Pulmonary artery endothelial cell (primary cell): ENCODE measurements around the gene GNG7. TPM values are rescaled to one million over a fixed set of nuclear protein-coding genes. Genes with fewer than 3 reads are reported as not detected.
"Not testable (repeated sequence)": the region's sequence is repeated elsewhere in the genome, so short reads cannot be mapped to it uniquely, and the experiment has no call there.

Experiments used
- DNase-seq: peaks from one replicate; pipeline ENCODE4 v3.0.0-alpha.2; 2011; ENCODE audit warnings: low read depth, low spot score
- total RNA-seq: library from RNA; depleted of rRNA; stranded (reverse); fragments of >200 nt; gene quantifications from 2 replicates; pipeline ENCODE4 v1.2.3, GENCODE V29; 2014

GNG7 gene
- total RNA-seq, 1 donor from 2014 or later, result 0.20 TPM

- DNase-seq, result no peak
These were observed 146.9 kb downstream of the GNG7 start for GRCh38 chr19:2555422-2556220.

GRCh38 chr19:2554856-2555255, 147.6 kb downstream of the GNG7 start:
- no peak for DNase-seq

GRCh38 chr19:2553510-2553909, 149.0 kb downstream of the GNG7 start:
- no peak for DNase-seq

DNA sequence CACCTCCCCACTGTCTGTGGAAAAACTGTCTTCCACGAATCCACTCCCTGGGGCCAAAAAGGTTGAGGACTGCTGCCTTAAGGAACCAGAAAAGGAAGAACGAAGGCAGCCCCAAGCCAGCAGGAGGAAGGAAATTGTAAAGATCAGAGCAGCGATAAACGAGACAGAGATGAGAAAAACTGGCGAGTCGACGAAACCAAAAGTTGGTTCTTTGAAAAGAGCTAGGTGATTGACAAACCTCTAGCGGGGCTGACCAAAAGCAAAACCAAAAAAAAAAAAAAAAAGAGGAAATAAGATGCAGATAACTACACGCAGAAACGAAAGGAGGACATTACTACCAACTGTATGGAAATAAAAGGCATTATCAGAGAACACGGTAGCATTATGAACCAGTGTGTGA, 149.6 kb downstream of the GNG7 start:
- no peak for DNase-seq

DNA sequence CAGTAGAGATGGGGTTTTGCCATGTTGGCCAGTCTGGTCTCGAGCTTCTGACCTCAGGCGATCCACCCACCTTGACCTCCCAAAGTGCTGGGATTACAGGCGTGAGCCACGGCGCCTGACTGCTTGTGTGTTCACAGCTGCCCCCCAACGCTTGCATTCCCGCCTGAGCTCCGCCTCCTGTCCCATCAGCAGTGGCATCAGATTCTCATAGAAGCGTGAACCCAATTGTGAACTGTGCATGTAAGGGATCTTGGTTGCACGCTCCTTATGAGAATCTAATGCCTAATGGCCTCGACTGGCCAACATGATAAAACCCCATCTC, 150.7 kb downstream of the GNG7 start:
- no peak for DNase-seq

DNA sequence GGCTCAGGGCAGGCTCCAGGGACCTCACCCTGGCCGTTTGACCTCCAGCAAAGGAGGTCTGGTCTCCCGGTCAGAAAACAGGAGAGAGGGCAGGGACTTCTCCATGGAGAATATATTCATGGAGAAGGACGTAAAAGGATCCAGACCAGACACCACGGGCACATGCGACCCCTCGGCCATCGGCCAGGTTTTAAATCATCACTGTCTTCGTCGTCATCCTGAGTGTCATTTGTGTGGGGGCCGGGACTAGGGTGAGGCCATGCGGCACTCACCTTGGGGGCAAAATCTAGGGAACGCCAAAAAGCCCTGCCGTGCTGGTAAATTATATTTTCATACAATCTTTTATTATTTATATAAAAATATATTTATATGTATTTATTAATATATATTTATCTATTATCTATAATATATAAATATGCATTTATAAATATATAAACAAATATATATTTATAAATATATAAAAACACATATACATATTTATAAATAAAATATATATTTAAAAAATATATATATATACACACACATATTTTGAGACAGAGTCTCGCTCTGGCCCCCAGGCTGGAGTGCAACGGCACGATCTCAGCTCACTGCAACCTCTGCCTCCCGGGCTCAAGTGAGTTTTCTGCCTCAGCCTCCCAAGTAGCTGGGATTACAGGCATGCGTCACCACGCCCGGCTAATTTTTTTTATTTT, 151.2 kb downstream of the GNG7 start:
- DNase-seq, result no peak

DNA sequence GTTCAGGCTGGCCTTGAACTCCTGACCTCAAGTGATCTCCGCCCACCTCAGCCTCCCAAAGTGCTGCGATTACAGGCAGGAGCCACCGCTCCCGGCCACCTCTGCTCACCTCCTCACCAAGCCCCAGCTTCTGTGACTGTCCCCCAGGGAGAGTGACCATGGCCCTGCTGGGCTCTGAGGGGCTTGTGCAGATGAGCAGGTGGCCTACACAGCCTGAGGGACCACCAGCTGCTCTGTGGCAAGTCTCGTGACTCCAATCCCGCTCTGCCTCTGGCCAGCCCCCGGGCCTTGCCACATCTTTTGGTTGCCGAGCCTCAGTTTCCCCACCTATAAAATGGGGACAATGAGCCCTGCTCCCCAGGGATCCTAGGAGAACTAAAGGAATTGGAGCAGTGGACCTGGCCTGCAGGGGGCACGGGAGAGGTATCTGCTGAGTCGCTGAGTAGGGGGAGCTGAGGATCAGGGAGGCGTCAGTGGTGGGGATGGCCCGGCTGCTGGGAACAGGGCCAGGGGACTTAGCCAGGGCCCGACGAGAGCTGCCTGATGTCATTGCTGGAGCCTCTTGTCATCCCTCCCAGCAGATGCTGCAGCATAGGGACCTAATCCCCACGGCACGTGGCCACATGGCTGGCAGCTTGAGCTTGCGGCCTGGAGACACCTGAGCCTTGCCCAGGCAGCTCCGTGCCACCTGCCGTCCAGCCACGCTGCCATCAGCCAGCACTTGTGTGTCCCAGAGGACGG, 151.9 kb downstream of the GNG7 start:
- no peak for DNase-seq

- no peak for DNase-seq
These were observed 152.7 kb downstream of the GNG7 start for GRCh38 chr19:2549701-2550191.

GRCh38 chr19:2548966-2549365, 153.5 kb downstream of the GNG7 start:
- no peak for DNase-seq

- DNase-seq, result no peak
These were observed 154.8 kb downstream of the GNG7 start for GRCh38 chr19:2547721-2548120.

GRCh38 chr19:2547033-2547680, 155.3 kb downstream of the GNG7 start:
- no peak for DNase-seq

- no peak for DNase-seq
These were observed 156.1 kb downstream of the GNG7 start for GRCh38 chr19:2546128-2547032.

- DNase-seq, result not testable (repeated sequence)
These were observed 156.9 kb downstream of the GNG7 start for GRCh38 chr19:2545416-2546127.

GRCh38 chr19:2544576-2545415, 157.7 kb downstream of the GNG7 start:
- DNase-seq, result no peak

DNA sequence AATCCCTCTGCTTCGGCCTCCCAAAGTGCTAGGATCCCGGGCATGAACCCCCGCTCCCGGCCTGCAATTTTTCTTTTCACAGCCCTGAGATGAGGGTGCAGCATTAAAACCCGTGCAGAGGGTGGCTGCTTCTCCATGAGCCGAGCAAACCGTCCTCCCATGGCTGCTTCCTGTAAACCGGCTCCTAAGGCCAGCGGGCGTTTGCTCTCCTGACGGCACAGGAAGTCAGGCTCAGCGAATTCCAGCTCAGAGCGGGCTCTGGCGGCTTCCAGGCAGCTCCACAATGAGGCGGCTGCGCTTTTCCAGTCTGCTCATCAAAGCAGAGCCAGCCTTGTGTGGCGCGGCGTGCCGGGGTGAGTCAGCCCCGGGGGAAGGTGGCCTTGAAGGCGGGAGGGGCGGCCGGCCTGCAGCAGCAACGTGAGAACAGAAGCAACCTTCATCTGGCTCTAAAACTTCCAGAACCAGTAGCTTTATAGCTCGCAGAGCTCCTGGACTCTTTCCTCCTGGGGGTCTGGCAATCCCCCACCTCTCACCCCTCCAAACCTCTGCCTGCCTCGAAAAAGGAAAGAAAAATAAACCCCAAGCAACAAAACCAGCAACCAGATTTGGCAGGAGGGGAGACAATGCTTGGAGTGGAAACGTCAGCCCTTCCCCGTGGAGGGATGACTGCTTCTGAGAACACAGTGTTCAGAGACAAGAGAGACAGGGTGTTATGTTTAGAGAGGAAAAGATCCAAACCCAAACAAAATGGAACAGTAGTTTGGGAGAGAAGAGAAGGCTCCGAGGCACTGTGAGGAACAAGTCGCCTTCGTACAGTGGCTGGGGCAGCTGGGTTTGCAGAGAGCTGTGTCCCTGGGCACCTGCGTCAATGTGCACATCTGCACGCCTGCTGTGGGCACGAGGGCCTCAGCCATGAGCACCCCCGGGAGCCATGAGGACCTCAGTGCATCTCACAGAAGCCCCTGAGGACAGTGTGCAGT, 158.7 kb downstream of the GNG7 start:
- peak; percentile 95 for DNase-seq

- not testable (repeated sequence) for DNase-seq
These were observed 159.4 kb downstream of the GNG7 start for GRCh38 chr19:2543072-2543462.

- DNase-seq, result no peak
These were observed 160.0 kb downstream of the GNG7 start for GRCh38 chr19:2542341-2543069.
